GM21423 (cell line): Measurements from ENCODE around the gene MRGPRX4.

Source experiments
- ATAC-seq: cut with Tn5 transposase; IDR thresholded peaks from one replicate; pipeline ENCODE4 v1.9.1; 2021; ENCODE audit warnings: mild to moderate bottlenecking, moderate library complexity; ENCODE audit not compliant: unreplicated experiment

MRGPRX4 gene

GRCh38 chr11:18204771-18205170 is 32.1 kb downstream of the MRGPRX4 start:
- no peak for ATAC-seq

DNA sequence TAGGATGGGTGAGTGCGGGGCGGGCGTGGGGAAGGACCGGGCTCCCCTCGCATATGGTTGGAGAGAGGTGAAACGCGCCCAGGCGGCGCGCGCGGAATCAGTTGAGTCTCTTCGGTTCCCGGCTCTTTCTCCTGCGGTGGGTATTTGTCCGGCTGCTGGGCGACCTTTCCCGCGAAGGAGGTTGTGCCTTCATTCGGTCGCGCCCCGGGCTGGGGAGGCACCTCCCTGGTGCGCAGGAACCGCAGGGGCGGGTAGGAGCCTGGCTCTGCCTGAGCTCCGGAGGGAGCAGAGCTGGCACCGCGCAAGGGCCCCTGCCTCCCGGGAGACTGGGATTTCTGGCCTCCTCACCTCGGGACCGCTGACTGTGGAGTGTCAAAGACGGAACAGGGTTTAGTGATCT is 36.4 kb downstream of the MRGPRX4 start:
- no peak for ATAC-seq

- no peak for ATAC-seq
These were observed 48.7 kb downstream of the MRGPRX4 start for GRCh38 chr11:18221274-18221876.

DNA sequence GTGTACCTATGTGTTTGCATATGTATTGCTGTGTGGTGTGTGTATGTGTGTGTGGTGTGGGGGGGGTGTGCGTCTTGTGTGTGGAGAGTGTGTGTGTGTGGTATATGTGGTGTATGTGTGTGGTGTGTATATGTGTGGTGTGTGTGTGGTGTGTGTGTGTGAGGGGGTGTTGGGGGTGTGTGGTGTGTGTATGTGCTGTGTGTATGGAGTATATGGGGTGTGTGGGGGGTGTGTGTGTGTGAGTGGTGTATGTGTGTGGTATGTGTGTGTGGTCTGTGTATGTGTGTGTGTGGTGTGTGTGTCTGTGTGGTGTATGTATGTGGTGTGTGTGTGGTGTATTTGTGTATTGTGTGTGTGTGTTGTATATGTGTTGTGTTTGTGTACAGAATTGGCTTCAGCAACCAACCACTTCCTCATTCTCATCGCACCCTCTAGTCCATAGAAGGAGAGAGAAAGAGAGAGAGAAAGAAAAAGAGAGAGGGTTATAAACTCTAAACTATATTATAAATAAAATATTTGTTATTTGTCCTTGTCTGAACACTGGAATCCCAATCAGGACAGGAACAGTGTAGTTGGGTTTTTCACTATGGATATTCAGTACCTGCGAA is 50.3 kb downstream of the MRGPRX4 start:
- no peak for ATAC-seq
